HK-2 (cell line): ENCODE measurements around the gene BCAS3.
"Not testable (repeated sequence)": the region's sequence is repeated elsewhere in the genome, so short reads cannot be mapped to it uniquely, and the experiment has no call there.

Source experiments
- DNase-seq: peaks from one replicate; pipeline ENCODE4 v3.0.0-alpha.2; 2018; ENCODE audit not compliant: unreplicated experiment

BCAS3 gene

GRCh38 chr17:60933739-60934138 lies 256.1 kb downstream of the BCAS3 start:
- DNase-seq = no peak

DNA sequence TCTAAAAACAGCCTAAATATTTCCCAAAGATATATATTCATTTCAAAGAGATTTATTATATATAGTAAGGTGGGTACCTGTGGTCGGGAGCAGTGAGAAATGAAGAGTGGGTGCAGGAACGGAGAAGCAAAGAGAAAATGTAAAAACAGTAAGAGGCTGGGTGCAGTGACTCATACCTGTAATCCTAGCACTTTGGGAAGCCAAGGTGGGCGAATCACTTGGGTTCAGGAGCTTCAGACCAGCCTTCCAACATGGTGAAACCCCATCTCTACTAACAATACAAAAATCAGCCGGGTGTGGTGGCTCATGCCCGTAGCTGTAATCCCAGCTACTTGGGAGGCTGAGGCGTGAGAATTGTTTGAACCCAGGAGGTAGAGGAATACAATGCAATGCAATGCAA lies 257.1 kb downstream of the BCAS3 start:
- DNase-seq = peak; percentile 4

- DNase-seq = not testable (repeated sequence)
Measured at GRCh38 chr17:60935991-60936390, 258.3 kb downstream of the BCAS3 start.

DNA sequence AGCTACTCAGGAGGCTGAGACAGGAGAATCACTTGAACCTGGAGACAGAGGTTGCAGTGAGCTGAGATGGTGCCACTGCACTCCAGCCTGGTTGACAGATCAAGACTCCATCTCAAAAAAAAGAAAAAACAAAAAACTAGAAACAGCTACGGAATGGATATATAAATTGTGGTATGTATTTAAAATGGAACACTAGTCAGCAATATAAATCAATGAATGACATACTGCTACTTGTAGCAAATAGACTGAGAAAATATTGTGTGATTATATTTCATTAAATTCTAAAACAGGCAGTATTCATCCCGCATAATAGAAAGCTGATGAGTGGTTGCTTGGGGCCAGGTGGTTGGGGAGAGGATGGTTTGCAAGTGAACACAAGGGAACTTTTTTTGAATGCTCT lies 261.7 kb downstream of the BCAS3 start:
- DNase-seq = no peak

GRCh38 chr17:60941028-60941427 lies 263.4 kb downstream of the BCAS3 start:
- no peak for DNase-seq

DNA sequence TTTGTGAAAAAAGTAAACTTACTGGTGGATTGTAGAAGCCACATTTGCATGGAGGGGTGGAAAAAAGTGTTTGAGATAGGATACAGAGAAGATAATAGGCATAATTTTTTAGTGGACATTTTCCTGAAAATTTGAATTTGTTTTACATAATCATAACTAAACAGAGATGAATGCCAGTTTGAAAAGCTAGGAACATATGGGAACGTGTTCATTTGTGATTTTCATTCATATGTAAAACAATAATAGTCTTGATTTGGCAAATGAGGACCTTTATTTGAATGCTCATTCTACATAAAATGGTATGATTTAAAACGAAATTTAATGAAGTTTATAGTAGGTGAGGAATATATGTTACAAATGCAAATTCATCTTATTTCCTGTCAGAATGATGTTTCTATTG lies 263.9 kb downstream of the BCAS3 start:
- no peak for DNase-seq

- DNase-seq = no peak
Measured at GRCh38 chr17:60944751-60945150, 267.1 kb downstream of the BCAS3 start.

GRCh38 chr17:60947100-60947499 lies 269.4 kb downstream of the BCAS3 start:
- DNase-seq = no peak

DNA sequence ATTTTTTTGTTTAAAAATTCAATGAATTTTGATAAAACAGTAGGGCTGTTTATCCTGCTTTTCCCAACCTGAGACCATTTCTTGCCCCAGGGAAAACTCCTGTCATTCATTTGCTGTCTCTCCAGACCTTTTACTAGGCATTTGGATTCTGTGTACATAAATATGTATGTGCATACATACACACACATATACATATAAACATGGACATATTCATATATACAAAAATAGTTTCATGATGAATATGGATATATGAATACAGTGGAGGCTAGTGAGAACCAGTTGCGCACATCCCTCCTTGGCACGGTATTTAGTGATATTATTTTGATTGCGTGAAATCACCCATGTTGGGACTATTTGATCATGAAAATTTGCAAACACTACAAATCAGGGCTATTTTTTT lies 269.9 kb downstream of the BCAS3 start:
- no peak for DNase-seq

- DNase-seq = no peak
Measured at GRCh38 chr17:60952747-60953146, 275.1 kb downstream of the BCAS3 start.

GRCh38 chr17:60959011-60959410 lies 281.4 kb downstream of the BCAS3 start:
- DNase-seq = peak; percentile 24

- DNase-seq = no peak
Measured at GRCh38 chr17:60959696-60960095, 282.0 kb downstream of the BCAS3 start.

DNA sequence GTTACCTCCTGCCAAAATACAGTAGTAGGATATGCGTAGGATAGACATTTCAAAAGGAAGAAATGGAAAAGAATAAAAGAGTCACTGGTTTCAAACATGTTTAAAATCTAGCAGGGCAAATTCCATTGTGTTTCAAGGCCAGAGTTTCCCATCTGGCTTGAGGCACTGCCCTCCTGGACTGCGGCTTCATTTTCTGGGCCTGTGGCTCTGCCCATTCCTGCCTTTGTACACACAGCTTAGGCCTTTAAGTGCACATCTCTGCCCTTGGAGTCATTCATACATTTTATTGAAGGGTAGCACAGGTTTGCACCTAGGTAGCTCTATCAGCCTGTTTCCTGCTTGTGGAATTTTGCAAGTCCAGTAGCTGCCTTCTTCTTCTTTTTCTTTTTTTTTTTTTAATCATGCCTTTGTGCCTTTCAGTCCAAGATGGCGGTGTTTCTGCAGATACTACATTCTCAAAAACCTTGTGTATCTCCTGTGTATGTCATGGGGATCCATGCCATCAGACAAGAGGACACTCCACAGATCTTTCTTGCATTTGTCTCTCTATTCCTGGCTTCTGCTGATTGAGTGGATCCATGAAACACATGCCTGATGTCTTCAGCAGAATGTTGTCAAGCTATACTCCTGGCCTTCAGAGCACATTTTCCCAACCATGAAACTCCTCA lies 282.9 kb downstream of the BCAS3 start:
- no peak for DNase-seq

GRCh38 chr17:60964160-60964559 lies 286.5 kb downstream of the BCAS3 start:
- DNase-seq = no peak

DNA sequence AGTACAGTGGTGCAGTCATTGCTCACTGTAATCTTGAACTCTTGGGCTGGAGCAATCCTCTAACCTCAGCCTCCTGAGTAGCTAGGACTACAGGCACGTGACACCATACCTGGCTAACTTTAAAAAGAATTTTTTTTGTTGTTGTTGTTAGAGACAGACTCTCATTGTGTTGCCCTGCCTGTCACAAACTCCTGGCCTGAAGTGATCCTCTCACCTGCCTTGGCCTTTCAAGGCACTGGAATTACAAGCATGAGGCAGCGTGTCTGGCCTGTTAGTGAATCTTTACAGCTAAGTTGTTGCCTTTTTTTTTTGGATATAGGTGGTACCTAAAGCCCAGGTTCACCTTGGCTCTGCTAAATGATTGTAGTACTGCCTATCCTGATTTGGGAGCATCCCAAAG lies 290.6 kb downstream of the BCAS3 start:
- DNase-seq = no peak

GRCh38 chr17:60969500-60970037 lies 291.9 kb downstream of the BCAS3 start:
- no peak for DNase-seq

GRCh38 chr17:60970741-60971140 lies 293.1 kb downstream of the BCAS3 start:
- DNase-seq = no peak

- DNase-seq = peak; percentile 13
Measured at GRCh38 chr17:60971515-60972369, 294.1 kb downstream of the BCAS3 start.

- not testable (repeated sequence) for DNase-seq
Measured at GRCh38 chr17:60976861-60977260, 299.2 kb downstream of the BCAS3 start.

GRCh38 chr17:60989379-60989778 lies 311.7 kb downstream of the BCAS3 start:
- DNase-seq = no peak

DNA sequence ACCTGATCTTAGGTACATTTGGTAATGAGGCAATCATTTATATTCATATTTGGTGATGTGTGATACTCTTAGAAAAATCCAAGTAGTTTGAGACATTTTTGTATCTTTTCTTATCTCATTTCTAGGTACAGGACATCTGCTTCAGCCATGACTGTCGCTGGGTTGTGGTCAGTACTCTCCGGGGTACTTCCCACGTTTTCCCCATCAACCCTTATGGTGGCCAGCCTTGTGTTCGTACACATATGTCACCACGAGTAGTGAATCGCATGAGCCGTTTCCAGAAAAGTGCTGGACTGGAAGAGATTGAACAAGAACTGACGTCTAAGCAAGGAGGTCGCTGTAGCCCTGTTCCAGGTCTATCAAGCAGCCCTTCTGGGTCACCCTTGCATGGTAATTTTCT lies 312.2 kb downstream of the BCAS3 start:
- no peak for DNase-seq

- DNase-seq = no peak
Measured at GRCh38 chr17:60993497-60993896, 315.8 kb downstream of the BCAS3 start.

GRCh38 chr17:60995680-60996079 lies 318.0 kb downstream of the BCAS3 start:
- DNase-seq = no peak
